ENCODE data around the gene NPW.

DNA sequence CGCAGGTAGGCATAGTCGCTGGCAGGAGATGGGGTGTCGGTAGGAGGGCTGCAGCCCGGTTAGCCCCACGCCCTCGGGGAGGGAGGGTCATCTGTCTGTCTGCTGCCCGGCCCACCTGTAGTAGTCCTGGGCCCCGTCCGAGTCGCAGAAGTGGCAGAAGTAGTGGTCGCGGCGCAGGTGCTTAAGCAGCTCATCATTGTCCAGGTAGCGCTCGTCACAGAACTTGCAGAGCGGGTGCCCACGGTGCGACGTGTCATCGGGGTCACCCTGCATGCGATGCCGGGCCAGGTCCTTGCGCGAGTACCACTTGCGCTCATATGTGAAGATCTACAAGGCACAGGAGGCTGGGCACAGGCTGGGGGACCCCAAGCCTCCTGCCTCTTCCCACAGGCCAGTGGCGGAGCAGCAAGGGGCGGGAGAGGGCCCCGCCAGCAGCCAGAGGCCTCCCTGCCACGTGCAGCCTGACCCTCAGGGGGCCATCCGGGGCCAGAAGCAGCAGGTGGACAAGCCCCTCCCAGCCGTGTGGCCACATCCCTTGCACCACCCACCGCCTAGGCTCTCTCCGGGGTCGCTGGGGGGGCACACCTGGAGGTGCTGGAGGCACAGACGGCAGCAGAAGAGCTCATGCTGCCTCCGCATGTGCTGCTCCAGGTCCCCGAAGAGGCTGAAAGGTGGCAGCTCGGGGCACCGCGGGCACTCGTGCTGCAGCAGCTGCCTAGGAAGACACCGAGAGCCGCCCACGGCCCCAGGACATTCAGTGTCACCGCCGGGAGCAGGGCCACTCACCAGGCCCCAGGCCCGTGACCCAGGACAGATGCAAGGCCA lies 17.0 kb upstream of the NPW start:
- no peak for TF ChIP-seq POLR2A (IDR thresholded peaks at IDR 0.05; ENCODE audit: low read depth, low read length)
- TF ChIP-seq TAF1 (IDR thresholded peaks at IDR 0.05; ENCODE audit: borderline replicate concordance, low read depth, low read length), result no peak
